GM18498 (cell line): Measurements from ENCODE around the gene TIGD1.

Experiments
- ATAC-seq: cut with Tn5 transposase; IDR thresholded peaks from one replicate; pipeline ENCODE4 v1.9.1; 2021; ENCODE audit warnings: mild to moderate bottlenecking, moderate library complexity; ENCODE audit not compliant: unreplicated experiment

Gene TIGD1

GRCh38 chr2:232524771-232525170 lies 25.6 kb downstream of the TIGD1 start:
- no peak for ATAC-seq

- ATAC-seq: no peak
Observed at GRCh38 chr2:232523682-232524597, 26.4 kb downstream of the TIGD1 start.

- no peak for ATAC-seq
Observed at GRCh38 chr2:232523402-232523681, 27.0 kb downstream of the TIGD1 start.

GRCh38 chr2:232522623-232523401 lies 27.5 kb downstream of the TIGD1 start:
- ATAC-seq: no peak

- no peak for ATAC-seq
Observed at GRCh38 chr2:232521959-232522622, 28.3 kb downstream of the TIGD1 start.

- ATAC-seq: no peak
Observed at GRCh38 chr2:232521098-232521497, 29.3 kb downstream of the TIGD1 start.

- ATAC-seq: no peak
Observed at GRCh38 chr2:232520489-232520888, 29.9 kb downstream of the TIGD1 start.

GRCh38 chr2:232519581-232520438 lies 30.5 kb downstream of the TIGD1 start, which contains the start of gene PRSS56:
Gene PRSS56, plus strand, starts transcription at chr2:232520388. Its CDS starts 211 bp downstream, at chr2:232520599.
- ATAC-seq: no peak

GRCh38 chr2:232518844-232519243 lies 31.5 kb downstream of the TIGD1 start:
- ATAC-seq: no peak

- ATAC-seq: no peak
Observed at GRCh38 chr2:232516551-232516950, 33.8 kb downstream of the TIGD1 start.

- ATAC-seq: no peak
Observed at GRCh38 chr2:232515639-232516038, 34.7 kb downstream of the TIGD1 start.

- no peak for ATAC-seq
Observed at GRCh38 chr2:232513353-232513752, 37.0 kb downstream of the TIGD1 start.

GRCh38 chr2:232512602-232513001 lies 37.8 kb downstream of the TIGD1 start:
- ATAC-seq: no peak

GRCh38 chr2:232511336-232511890 lies 38.9 kb downstream of the TIGD1 start:
- no peak for ATAC-seq

- no peak for ATAC-seq
Observed at GRCh38 chr2:232508251-232508650, 42.1 kb downstream of the TIGD1 start.

GRCh38 chr2:232506709-232507108 lies 43.6 kb downstream of the TIGD1 start:
- ATAC-seq: no peak

- no peak for ATAC-seq
Observed at GRCh38 chr2:232505856-232506255, 44.5 kb downstream of the TIGD1 start.

- no peak for ATAC-seq
Observed at GRCh38 chr2:232504438-232504837, 45.9 kb downstream of the TIGD1 start.

- ATAC-seq: no peak
Observed at GRCh38 chr2:232503809-232504323, 46.5 kb downstream of the TIGD1 start.
